ENCODE results near the gene PSMG2.

PSMG2 gene

DNA sequence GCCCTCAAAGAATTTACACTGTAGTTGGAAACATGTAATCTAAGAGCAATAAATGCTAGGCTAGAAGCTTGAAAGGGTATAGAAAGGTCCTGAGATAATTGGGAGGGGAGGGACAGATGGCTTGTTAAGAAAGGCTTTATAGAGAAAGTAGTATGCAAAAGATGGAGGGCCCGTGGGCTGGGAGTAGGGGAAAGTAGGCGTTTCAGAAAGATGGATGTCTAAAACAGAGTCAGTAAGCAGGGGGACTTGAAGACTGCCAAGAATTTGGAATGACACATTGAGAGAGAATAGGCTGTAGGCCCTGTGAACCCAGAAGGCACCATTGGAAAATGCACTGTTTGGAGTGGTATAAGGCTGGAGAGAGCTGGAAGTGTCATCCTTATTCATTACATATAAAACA lies 822 bp downstream of the PSMG2 start:
- CTCF ChIA-PET, result interaction anchor here (1.5 to 4.5 kb wide), 2 partner anchors 231 to 311 kb away, joined by 5 to 17 read pairs; no protein-coding TSS in a partner anchor
- H3K4me3 ChIP-seq (ENCODE audit: low read depth, low read length), result peak overlapping the region; percentile 84
- POLR2A ChIA-PET, result no interaction called here
- no peak for DNase-seq (ENCODE audit: low read depth, low spot score)
- TF ChIP-seq, protein P1, sequence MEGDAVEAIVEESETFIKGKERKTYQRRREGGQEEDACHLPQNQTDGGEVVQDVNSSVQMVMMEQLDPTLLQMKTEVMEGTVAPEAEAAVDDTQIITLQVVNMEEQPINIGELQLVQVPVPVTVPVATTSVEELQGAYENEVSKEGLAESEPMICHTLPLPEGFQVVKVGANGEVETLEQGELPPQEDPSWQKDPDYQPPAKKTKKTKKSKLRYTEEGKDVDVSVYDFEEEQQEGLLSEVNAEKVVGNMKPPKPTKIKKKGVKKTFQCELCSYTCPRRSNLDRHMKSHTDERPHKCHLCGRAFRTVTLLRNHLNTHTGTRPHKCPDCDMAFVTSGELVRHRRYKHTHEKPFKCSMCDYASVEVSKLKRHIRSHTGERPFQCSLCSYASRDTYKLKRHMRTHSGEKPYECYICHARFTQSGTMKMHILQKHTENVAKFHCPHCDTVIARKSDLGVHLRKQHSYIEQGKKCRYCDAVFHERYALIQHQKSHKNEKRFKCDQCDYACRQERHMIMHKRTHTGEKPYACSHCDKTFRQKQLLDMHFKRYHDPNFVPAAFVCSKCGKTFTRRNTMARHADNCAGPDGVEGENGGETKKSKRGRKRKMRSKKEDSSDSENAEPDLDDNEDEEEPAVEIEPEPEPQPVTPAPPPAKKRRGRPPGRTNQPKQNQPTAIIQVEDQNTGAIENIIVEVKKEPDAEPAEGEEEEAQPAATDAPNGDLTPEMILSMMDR (IDR thresholded peaks at IDR 0.05; ENCODE audit: insufficient read depth, low read length, missing control alignments), result no peak

DNA sequence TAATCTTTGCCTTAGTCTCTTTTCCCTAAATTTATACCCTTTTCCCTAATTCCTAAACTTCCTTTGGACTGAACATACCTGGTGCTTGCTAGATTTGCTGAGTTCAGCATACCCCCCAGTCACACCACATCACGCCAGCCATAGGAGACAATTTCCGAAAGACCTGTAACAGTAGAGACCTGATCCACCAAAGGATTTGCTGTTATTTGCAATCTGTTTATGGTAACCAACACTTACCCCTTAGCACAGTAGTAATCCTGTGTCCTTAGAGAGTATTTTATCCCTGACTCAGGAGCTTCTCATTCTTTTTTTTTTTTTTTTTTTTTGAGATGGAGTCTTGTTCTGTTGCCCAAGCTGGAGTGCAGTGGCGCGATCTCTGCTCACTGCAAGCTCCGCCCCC lies 8.6 kb downstream of the PSMG2 start:
- ChIA-PET POLR2A (no interaction called here), CTCF (no interaction called here)
- H3K4me3 ChIP-seq (ENCODE audit: low read depth, low read length), result no peak overlapping the region
- no peak for DNase-seq (ENCODE audit: low read depth, low spot score)
- TF ChIP-seq, protein P1 (IDR thresholded peaks at IDR 0.05; ENCODE audit: insufficient read depth, low read length, missing control alignments), result no peak

DNA sequence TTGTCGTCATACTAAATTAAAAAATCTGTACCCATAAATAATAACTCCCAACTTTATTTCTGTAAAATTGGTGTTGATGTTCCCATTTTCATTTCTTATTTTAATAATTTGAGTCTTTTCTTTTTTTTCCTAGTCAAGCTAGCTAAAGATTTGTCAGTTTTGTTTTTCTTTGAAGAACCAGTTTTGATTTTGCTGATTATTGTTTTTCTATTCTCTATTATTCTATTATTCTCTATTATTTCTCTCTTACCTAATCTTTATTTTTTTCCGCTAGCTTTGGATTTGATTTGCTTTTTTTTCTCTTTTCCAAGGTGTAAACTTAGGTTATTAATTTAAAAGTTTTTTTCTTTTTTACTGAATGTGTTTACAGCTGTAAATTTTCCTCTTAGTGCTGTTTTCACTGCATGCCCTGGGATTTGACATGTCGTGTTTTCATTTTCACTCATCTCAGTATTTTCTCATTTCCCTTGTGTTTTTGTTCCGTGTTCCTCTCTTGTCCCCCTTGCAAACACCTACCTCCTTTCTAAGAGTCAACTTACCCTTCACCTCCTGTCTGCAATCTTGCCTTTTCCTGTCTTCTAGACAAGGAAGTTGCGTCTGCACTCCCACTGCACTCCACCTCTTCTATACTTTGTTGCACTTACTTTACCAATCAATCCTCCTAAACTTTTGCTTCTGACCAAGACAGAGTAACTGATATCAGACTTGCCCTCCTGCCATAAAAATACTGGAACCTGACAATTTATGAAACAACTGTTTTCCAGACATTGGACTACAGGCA lies 18.8 kb downstream of the PSMG2 start:
- no peak for DNase-seq (ENCODE audit: low read depth, low spot score)
- no peak overlapping the region for H3K4me3 ChIP-seq (ENCODE audit: low read depth, low read length)
- TF ChIP-seq, protein P1 (IDR thresholded peaks at IDR 0.05; ENCODE audit: insufficient read depth, low read length, missing control alignments), result no peak
- ChIA-PET CTCF (interaction anchor here (2.2 to 9.9 kb wide), 4 partner anchors 9 to 213 kb away, joined by 10 to 112 read pairs (median 68); no protein-coding TSS in a partner anchor), POLR2A (no interaction called here)

DNA sequence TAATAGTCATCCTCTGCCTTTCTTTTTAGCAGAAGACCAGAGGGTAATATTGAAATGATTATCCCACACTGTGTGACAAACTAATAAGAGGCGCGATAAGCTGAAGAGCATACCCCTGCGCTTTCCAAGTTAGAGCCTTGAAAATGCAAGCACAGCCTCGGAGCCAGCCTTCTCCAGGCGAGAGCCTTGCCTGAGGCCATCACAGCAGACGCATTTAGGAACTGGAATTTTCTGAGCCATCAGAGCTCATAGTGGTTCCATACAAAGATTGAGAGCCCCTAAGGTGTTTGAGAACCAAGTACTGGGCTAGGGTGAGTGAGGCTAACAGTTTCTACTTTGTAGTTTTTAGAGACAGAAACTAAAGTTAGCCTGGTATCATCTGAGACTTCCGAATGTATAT lies 19.9 kb downstream of the PSMG2 start:
- CTCF ChIA-PET, result interaction anchor here (1.0 to 13.8 kb wide), 5 partner anchors 18 to 332 kb away, joined by 3 to 307 read pairs (median 93); no protein-coding TSS in a partner anchor
- H3K4me3 ChIP-seq (ENCODE audit: low read depth, low read length), result no peak overlapping the region
- TF ChIP-seq, protein P1 (IDR thresholded peaks at IDR 0.05; ENCODE audit: insufficient read depth, low read length, missing control alignments), result no peak
- no peak for DNase-seq (ENCODE audit: low read depth, low spot score)
- POLR2A ChIA-PET, result no interaction called here

DNA sequence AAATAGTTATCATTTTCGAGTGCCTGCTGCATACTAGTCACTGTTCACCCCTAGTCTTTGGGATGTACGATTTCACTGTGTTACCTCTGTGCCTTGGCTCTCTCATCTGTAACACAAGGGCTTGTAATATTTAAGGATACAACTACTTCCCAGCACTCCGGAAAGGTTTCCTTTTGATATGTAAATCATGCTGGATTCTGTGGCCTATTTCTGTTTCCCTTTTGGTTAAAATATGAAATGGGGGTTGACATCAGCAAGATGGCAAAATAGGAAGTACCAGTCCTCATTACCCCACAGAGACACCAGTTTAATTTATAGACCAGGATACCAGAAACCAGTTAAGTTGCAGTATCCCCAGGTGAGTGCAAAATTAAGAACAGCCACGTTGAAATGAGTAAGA lies 23.5 kb downstream of the PSMG2 start:
- TF ChIP-seq, protein P1 (IDR thresholded peaks at IDR 0.05; ENCODE audit: insufficient read depth, low read length, missing control alignments), result no peak
- POLR2A ChIA-PET, result no interaction called here
- CTCF ChIA-PET, result interaction anchor here (0.6 to 13.8 kb wide), 18 partner anchors 12 to 433 kb away, joined by 3 to 307 read pairs (median 8); no protein-coding TSS in a partner anchor
- DNase-seq (ENCODE audit: low read depth, low spot score), result no peak
- H3K4me3 ChIP-seq (ENCODE audit: low read depth, low read length), result no peak overlapping the region

DNA sequence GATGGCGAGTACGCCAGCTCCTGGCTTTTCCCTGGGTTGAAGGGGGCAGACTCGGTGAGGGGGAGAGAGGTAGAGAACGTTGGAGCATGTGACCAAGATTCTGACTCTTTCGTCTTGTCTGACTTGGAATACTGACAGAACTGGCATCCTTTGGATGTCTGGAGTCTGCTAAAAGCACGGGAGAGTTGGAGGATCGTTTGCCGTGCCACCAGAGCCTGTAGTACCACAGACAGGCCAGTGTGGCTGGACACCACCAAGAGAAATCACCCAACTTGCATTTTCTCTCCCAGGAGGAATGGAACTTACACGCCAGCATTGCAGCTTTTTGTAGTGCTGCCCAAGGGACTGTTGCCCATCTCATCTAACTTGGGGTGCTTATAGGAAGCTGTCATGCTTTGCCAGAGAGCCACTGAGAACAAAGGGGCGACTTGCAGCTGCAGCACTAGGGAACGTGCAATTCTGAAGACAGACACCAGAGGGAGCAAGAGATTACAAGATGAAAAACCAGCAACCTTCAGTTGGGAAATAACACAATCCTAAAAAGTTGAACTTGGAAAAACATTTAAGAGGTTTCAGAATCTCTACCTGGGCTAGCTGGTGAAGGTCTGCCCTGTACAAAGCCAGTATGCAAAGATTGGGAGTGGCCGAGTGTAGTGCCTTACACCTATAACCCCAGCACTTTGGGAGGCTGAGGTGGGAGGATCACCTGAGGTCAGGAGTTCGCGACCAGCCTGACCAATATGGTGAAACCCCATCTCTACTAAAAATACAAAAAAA lies 24.1 kb downstream of the PSMG2 start:
- POLR2A ChIA-PET, result no interaction called here
- no peak overlapping the region for H3K4me3 ChIP-seq (ENCODE audit: low read depth, low read length)

More for the DNA sequence above, 24.1 kb downstream of the PSMG2 start:
- CTCF ChIA-PET, result interaction anchor here (0.6 to 13.8 kb wide), 23 partner anchors 8 to 433 kb away, joined by 3 to 307 read pairs (median 6); no protein-coding TSS in a partner anchor
- TF ChIP-seq, protein P1 (IDR thresholded peaks at IDR 0.05; ENCODE audit: insufficient read depth, low read length, missing control alignments), result peak; percentile 74
- no peak for DNase-seq (ENCODE audit: low read depth, low spot score)
